Neural cell (in vitro differentiated cells): ENCODE results near the gene SERPINB10. TPM values are rescaled to one million over a fixed set of nuclear protein-coding genes. Genes with fewer than 3 reads are reported as not detected.

Experiments
- H2AFZ ChIP-seq: fragments of 200-600, 300-800 bp; sonication (generic), shearing (Covaris generic); 2 replicates; pipeline ENCODE4 v1.6.0; 2014; ENCODE audit warnings: low read depth, mild to moderate bottlenecking, antibody characterized with exemption, low read length, moderate library complexity
- H3F3A ChIP-seq: fragments of 200-600 bp; shearing (Covaris generic); 2 replicates; pipeline ENCODE4 v1.6.1; 2016; ENCODE audit warnings: mild to moderate bottlenecking, moderate library complexity, mixed read lengths, antibody characterized with exemption, low read length; ENCODE audit not compliant: insufficient read depth, poor library complexity, severe bottlenecking
- H3K27ac ChIP-seq: fragments of 200-600, 300-800 bp; sonication (generic), shearing (Covaris generic); 2 replicates; pipeline ENCODE4 v1.5.1; 2014; ENCODE audit warnings: mild to moderate bottlenecking, low read length, moderate library complexity
- H3K27me3 ChIP-seq: fragments of 300-800, 200-600 bp; sonication (generic), shearing (Covaris generic); 2 replicates; pipeline ENCODE4 v1.6.0; 2014; ENCODE audit warnings: mild to moderate bottlenecking, low read depth, low read length, moderate library complexity; ENCODE audit not compliant: insufficient read depth
- H3K36me3 ChIP-seq: fragments of 300-800, 200-600 bp; sonication (generic), shearing (Covaris generic); 2 replicates; pipeline ENCODE4 v1.5.1; 2014; ENCODE audit warnings: mild to moderate bottlenecking, antibody characterized with exemption, low read length, moderate library complexity; ENCODE audit not compliant: insufficient read depth
- H3K4me2 ChIP-seq: fragments of 300-800, 200-600 bp; sonication (generic), shearing (Covaris generic); 2 replicates; pipeline ENCODE4 v1.6.0; 2014; ENCODE audit warnings: mild to moderate bottlenecking, low read length
- H3K4me3 ChIP-seq: fragments of 300-800, 200-600 bp; sonication (generic), shearing (Covaris generic); 2 replicates; pipeline ENCODE4 v1.5.1; 2014; ENCODE audit warnings: mild to moderate bottlenecking, low read length, moderate library complexity
- H3K79me2 ChIP-seq: fragments of 200-600 bp; shearing (Covaris generic); replicated peaks from 2 replicates; pipeline ENCODE4 v1.6.0; 2014; ENCODE audit warnings: mild to moderate bottlenecking, low read length, moderate library complexity; ENCODE audit not compliant: insufficient read depth
- H3K9ac ChIP-seq: fragments of 300-800, 200-600 bp; sonication (generic), shearing (Covaris generic); 2 replicates; pipeline ENCODE4 v1.6.1; 2016; ENCODE audit warnings: mild to moderate bottlenecking, low read length, mixed read lengths
- H3K9me2 ChIP-seq: fragments of 200-600 bp; shearing (Covaris generic); 2 replicates; pipeline ENCODE4 v1.6.1; 2016; ENCODE audit warnings: mild to moderate bottlenecking, low read length, mixed read lengths; ENCODE audit not compliant: insufficient read depth
- H3K9me3 ChIP-seq: fragments of 200-600, 300-800 bp; sonication (generic), shearing (Covaris generic); 2 replicates; pipeline ENCODE4 v1.6.1; 2016; ENCODE audit warnings: mild to moderate bottlenecking, mixed run types, low read length, moderate library complexity, mixed read lengths
- H4K20me1 ChIP-seq: fragments of 200-600 bp; shearing (Covaris generic); 2 replicates; pipeline ENCODE4 v1.6.1; 2016; ENCODE audit warnings: mild to moderate bottlenecking, mixed run types; ENCODE audit not compliant: insufficient read depth
- CTCF ChIP-seq: fragments of 450-650 bp; IDR thresholded peaks from 2 replicates; pipeline ENCODE4 v1.5.1; 2014; ENCODE audit warnings: antibody characterized with exemption, mild to moderate bottlenecking, moderate library complexity; ENCODE audit not compliant: poor library complexity, severe bottlenecking
- EP300 ChIP-seq: fragments of 450-650 bp; conservative IDR thresholded peaks from 2 replicates; pipeline ENCODE4 v1.6.1; 2014; ENCODE audit warnings: antibody characterized with exemption, mild to moderate bottlenecking, moderate library complexity; ENCODE audit not compliant: poor library complexity, severe bottlenecking
- EZH2 ChIP-seq: fragments of 200-600, 300-800 bp; shearing (Covaris generic), sonication (generic); IDR thresholded peaks from 2 replicates; pipeline ENCODE4 v1.6.1; 2014; ENCODE audit warnings: antibody characterized with exemption, low read length, borderline replicate concordance, mild to moderate bottlenecking; ENCODE audit not compliant: insufficient read depth, poor library complexity, severe bottlenecking
- MXI1 ChIP-seq: fragments of 450-650 bp; conservative IDR thresholded peaks from 2 replicates; pipeline ENCODE4 v1.6.1; 2014; ENCODE audit warnings: antibody characterized with exemption, mild to moderate bottlenecking; ENCODE audit not compliant: poor library complexity, severe bottlenecking
- POLR2AphosphoS5 ChIP-seq: IDR thresholded peaks from 2 replicates; pipeline ENCODE4 v1.6.1; 2012
- RAD21 ChIP-seq: fragments of 450-650 bp; conservative IDR thresholded peaks from 2 replicates; pipeline ENCODE4 v1.6.1; 2014; ENCODE audit warnings: antibody characterized with exemption, mild to moderate bottlenecking, moderate library complexity
- REST ChIP-seq: IDR thresholded peaks from 2 replicates; pipeline ENCODE4 v1.6.1; 2012; ENCODE audit warnings: borderline replicate concordance
- SMC3 ChIP-seq: fragments of 450-650 bp; conservative IDR thresholded peaks from 2 replicates; pipeline ENCODE4 v1.6.1; 2014; ENCODE audit warnings: antibody characterized with exemption, mild to moderate bottlenecking, moderate library complexity; ENCODE audit not compliant: poor library complexity
- TAF1 ChIP-seq: IDR thresholded peaks from 2 replicates; pipeline ENCODE4 v1.6.1; 2012; ENCODE audit warnings: low read depth
- polyA plus RNA-seq: library from polyadenylated mRNA; depleted of rRNA; stranded (reverse); fragments of >200 nt; gene quantifications from 2 replicates; pipeline ENCODE4 v1.2.3, GENCODE V29; 2014

Gene SERPINB10
- polyA plus RNA-seq, 1 donor from 2014 or later: not detected

DNA sequence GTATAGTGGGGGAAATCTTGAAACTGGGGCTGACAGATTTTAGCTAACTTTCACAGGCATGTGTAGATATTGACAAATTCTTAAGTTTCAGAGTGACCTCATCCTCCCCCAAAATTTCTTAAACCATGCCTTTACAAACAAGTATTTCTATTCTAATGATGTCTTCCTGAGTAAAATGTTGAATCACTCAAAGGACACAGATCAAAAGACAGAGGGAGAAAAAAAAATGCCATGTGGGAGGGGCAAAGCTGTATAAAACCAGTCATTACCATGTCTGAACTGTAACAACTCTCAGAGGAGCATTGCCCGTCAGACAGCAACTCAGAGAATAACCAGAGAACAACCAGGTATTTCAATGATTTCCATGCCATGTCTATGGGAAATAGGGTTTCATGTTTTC, 20.3 kb upstream of the SERPINB10 start, which contains the start of gene SERPINB2:
Gene SERPINB2 (plus strand): TSS at position 282 of the 400 bp plus-strand sequence. CDS start 3,740 bp downstream, outside the sequence.
- H3K9ac ChIP-seq: no peak within 1 kb of the TSS
- H4K20me1 ChIP-seq: no peaks in the 10 kb centered on the region
- TF ChIP-seq RAD21: no peak
- no peak for TF ChIP-seq MXI1
- no peak for TF ChIP-seq EP300
- TF ChIP-seq REST: no peak
- no peak for TF ChIP-seq SMC3
- no peak for TF ChIP-seq TAF1
- no peak for TF ChIP-seq POLR2AphosphoS5
- no peak for TF ChIP-seq EZH2
- no peak for TF ChIP-seq CTCF
- H3K36me3 ChIP-seq: no peaks in the 10 kb centered on the region
- H3K27me3 ChIP-seq: no peaks in the 10 kb centered on the region
- H3K9me3 ChIP-seq: no peaks in the 10 kb centered on the region
- H3K79me2 ChIP-seq: no peaks in the 10 kb centered on the region
- H3K4me3 ChIP-seq: no peak within 1 kb of the TSS
- H2AFZ ChIP-seq: no peak within 1 kb of the TSS
- no peaks in the 10 kb centered on the region for H3K9me2 ChIP-seq
- no peak within 1 kb of the TSS for H3K4me2 ChIP-seq
- no peak within 1 kb of the TSS for H3K27ac ChIP-seq
- H3F3A ChIP-seq: no peaks in the 10 kb centered on the region

GRCh38 chr18:63888470-63889190, 19.1 kb upstream of the SERPINB10 start:
- no peaks in the 10 kb centered on the region for H3K9me2 ChIP-seq
- H2AFZ ChIP-seq: no peak overlapping the region
- no peak for TF ChIP-seq EP300
- TF ChIP-seq CTCF: no peak
- no peak for TF ChIP-seq MXI1
- no peak for TF ChIP-seq RAD21
- TF ChIP-seq EZH2: no peak
- no peak for TF ChIP-seq POLR2AphosphoS5
- TF ChIP-seq REST: no peak
- no peak for TF ChIP-seq TAF1
- TF ChIP-seq SMC3: no peak
- no peaks in the 10 kb centered on the region for H3K79me2 ChIP-seq
- no peak overlapping the region for H3K27ac ChIP-seq
- H3K9ac ChIP-seq: no peak overlapping the region
- H3K27me3 ChIP-seq: no peaks in the 10 kb centered on the region
- H3K4me2 ChIP-seq: no peak overlapping the region
- H3K4me3 ChIP-seq: no peak overlapping the region
- no peaks in the 10 kb centered on the region for H4K20me1 ChIP-seq
- H3K9me3 ChIP-seq: no peaks in the 10 kb centered on the region
- H3K36me3 ChIP-seq: no peaks in the 10 kb centered on the region
- H3F3A ChIP-seq: no peaks in the 10 kb centered on the region
